ENCODE data around the gene DENND5A. TPM values are rescaled to one million over a fixed set of nuclear protein-coding genes. Genes with fewer than 3 reads are reported as not detected.

Gene DENND5A
- total and polyA plus RNA-seq, 10 of the 15 experiments (the other 5 are each of a cell fraction or from before 2014, with no cell fraction given) = 15.6 to 157 (median 85.1) TPM

DNA sequence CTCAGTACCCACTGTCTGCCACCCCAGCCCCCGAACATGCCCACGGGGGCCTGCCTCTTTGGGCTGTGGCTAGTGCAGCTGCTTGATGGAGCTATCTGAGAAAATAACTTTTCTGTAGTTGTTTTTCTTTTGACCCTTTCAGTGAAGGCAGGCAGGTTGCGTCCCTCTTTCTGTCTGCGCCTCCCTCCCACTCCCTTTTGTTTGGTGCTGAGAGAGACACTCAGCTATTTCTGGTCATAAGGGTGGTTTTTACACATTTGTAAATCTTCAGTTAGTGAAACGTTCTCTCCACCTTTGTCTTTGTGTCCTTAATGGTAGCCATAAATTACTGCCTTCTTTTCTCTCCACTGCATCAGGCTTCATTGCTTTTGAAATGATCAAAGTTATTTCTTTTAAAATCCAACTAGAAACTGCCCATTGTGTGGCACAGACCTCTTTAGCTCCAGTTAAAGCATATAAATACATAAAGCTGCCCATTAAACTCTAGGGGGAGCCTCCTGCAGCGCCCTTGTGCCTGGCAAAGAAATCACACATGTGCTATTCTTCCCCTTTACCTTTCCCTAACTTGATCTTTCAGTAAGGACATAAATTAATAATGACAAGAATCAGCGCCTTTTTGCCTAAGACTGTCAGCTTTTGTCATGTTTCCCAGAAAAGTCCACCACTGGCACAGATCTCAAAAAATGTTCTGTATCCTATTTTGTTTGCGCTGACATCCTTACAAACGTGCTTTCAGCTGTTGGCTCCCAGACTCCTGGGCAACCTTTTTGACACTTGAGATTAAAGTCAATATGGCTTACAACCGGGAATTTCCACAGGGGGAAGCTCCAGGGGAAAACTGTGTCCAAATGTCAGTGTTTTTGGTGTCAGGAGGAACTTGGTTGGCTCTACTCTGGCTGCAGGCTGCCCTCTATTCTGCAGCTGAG lies 172.0 kb downstream of the DENND5A start:
- Histone ChIP-seq H3K4me2 (ENCODE audit: control insufficient read depth, insufficient read depth) (no peak overlapping the region), H3K4me3 (no peak overlapping the region), H3K79me2 (ENCODE audit: control insufficient read depth, insufficient read depth, low read length) (no peaks in the 10 kb centered on the region), H3K36me3 (ENCODE audit: control insufficient read depth in 2 of 2, insufficient read depth in 2 of 2, low read length in 1 of 2) (no peaks in the 10 kb centered on the region), H3K9me3 (replicated peaks; ENCODE audit: control insufficient read depth, insufficient read depth, low read length) (no peaks in the 10 kb centered on the region), H3K27ac (ENCODE audit: control insufficient read depth, insufficient read depth) (no peak overlapping the region), H3K27me3 (replicated peaks in 1 of 2; ENCODE audit: control insufficient read depth in 2 of 2, insufficient read depth in 2 of 2, low read length in 1 of 2) (peaks cover 13 to 26% of the 10 kb centered on the region in 2 experiments), H2AFZ (ENCODE audit: control insufficient read depth, low read depth, low read length) (no peak overlapping the region), H3K4me1 (ENCODE audit: control insufficient read depth, insufficient read depth, low read length) (no peaks in the 10 kb centered on the region), H3K9ac (ENCODE audit: control insufficient read depth, insufficient read depth, low read length) (no peak overlapping the region), H4K20me1 (ENCODE audit: control insufficient read depth, insufficient read depth) (no peaks in the 10 kb centered on the region)
- FAIRE-seq (no peak), DNase-seq (ENCODE audit: low read depth, low spot score) (no peak), ATAC-seq (peak; percentile 46; the same call in 2 of the 3 replicates)
- TF ChIP-seq, protein P1, sequence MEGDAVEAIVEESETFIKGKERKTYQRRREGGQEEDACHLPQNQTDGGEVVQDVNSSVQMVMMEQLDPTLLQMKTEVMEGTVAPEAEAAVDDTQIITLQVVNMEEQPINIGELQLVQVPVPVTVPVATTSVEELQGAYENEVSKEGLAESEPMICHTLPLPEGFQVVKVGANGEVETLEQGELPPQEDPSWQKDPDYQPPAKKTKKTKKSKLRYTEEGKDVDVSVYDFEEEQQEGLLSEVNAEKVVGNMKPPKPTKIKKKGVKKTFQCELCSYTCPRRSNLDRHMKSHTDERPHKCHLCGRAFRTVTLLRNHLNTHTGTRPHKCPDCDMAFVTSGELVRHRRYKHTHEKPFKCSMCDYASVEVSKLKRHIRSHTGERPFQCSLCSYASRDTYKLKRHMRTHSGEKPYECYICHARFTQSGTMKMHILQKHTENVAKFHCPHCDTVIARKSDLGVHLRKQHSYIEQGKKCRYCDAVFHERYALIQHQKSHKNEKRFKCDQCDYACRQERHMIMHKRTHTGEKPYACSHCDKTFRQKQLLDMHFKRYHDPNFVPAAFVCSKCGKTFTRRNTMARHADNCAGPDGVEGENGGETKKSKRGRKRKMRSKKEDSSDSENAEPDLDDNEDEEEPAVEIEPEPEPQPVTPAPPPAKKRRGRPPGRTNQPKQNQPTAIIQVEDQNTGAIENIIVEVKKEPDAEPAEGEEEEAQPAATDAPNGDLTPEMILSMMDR (IDR thresholded peaks at IDR 0.05 in 2 of 3, conservative IDR thresholded peaks at IDR 0.05 in 1 of 3; ENCODE audit: control insufficient read depth in 2 of 3, extremely low read depth in 1 of 3, insufficient read depth in 1 of 3, low read depth in 3 of 3, low read length in 3 of 3) = peak; percentile 23 to 31 (median 24); a peak in 3 of 6 replicates
- TF ChIP-seq YY1 (IDR thresholded peaks at IDR 0.05; ENCODE audit: low read depth, low read length) = no peak
- RAD21 ChIA-PET (ENCODE audit: unreplicated experiment) = interaction anchor here (1.0 to 1.8 kb wide), 7 partner anchors 13 to 413 kb away, joined by 3 to 7 read pairs (median 3); no protein-coding TSS in a partner anchor
- no TSS peak for BruUV-seq (replicated peaks)
- intact Hi-C loops (cut with micrococcal nuclease; ENCODE audit: unreplicated experiment) (loop anchor here (10.0 kb wide), 1 partner anchor 78 kb away; no protein-coding TSS in a partner anchor), in situ Hi-C loops (cut with MboI) (no loop called here)
- POLR2A ChIA-PET = no interaction called here
- 28% methylated on average over 10 of the region's 10 CpGs for WGBS (ENCODE audit: insufficient coverage, insufficient replicate concordance, low lambda C conversion rate, missing lambda C conversion rate)
- SMC1A ChIA-PET (ENCODE audit: uncharacterized antibody, unreplicated experiment) = interaction anchor here (0.8 to 4.7 kb wide), 11 partner anchors 17 to 657 kb away, joined by 3 to 48 read pairs (median 3); no protein-coding TSS in a partner anchor
- CTCF ChIA-PET = interaction anchor here (0.5 to 7.8 kb wide), 13 partner anchors 11 to 279 kb away, joined by 3 to 107 read pairs (median 5); no protein-coding TSS in a partner anchor
